HG03575 (cell line): ENCODE data around the gene DLG3.

ENCODE experiments used
- ATAC-seq: cut with Tn5 transposase; IDR thresholded peaks from one replicate; pipeline ENCODE4 v1.9.1; 2021; ENCODE audit not compliant: unreplicated experiment, insufficient number of reproducible peaks, low FRiP score; ENCODE audit errors: extremely low read depth

DLG3 gene

GRCh38 chrX:70434914-70435586 is 9.6 kb upstream of the DLG3 start:
- no peak for ATAC-seq

DNA sequence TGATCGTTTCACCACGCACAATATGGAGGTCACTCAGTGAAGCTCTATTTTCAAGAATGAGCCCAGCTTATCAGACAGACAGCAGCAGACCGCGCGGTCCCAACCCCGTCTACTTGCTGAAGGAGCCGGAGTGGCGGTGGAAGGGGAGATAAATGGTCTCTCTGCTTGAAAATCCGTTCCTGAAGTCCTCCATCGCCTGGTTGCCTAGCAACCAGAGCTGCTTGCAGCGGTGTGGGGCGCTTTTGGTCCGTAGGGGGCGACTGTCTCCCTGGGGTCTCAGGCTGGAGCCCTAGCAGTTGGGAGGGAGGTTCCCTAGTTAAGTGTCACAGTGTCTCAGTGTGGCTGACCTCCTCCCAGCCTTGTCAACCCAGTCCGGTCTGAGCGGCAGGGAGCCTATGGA is 8.3 kb upstream of the DLG3 start:
- ATAC-seq, result no peak

- no peak for ATAC-seq
Measured at GRCh38 chrX:70437011-70437410, 7.6 kb upstream of the DLG3 start.

GRCh38 chrX:70437921-70438665 is 6.5 kb upstream of the DLG3 start:
- no peak for ATAC-seq

DNA sequence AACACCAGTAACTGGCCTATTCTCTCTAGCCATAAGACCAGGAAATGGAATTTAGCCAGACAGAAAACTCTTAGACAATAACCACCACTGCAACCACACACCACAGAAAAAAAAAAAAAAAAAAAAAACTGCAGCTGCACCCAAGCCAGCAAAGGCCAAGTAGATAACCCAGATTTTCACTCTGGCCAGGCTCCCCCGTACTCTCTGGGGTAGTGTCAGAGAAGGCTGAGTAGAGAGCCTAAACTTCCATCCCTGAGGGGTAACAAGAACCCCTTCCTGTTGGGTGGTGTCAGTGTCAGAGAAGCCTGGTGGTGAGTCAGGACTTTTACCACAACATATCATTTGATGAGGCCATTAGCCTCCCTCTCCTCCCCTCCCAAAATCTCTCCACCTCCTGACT is 5.6 kb upstream of the DLG3 start:
- ATAC-seq, result no peak

GRCh38 chrX:70442224-70442623 is 2.4 kb upstream of the DLG3 start:
- no peak for ATAC-seq

DNA sequence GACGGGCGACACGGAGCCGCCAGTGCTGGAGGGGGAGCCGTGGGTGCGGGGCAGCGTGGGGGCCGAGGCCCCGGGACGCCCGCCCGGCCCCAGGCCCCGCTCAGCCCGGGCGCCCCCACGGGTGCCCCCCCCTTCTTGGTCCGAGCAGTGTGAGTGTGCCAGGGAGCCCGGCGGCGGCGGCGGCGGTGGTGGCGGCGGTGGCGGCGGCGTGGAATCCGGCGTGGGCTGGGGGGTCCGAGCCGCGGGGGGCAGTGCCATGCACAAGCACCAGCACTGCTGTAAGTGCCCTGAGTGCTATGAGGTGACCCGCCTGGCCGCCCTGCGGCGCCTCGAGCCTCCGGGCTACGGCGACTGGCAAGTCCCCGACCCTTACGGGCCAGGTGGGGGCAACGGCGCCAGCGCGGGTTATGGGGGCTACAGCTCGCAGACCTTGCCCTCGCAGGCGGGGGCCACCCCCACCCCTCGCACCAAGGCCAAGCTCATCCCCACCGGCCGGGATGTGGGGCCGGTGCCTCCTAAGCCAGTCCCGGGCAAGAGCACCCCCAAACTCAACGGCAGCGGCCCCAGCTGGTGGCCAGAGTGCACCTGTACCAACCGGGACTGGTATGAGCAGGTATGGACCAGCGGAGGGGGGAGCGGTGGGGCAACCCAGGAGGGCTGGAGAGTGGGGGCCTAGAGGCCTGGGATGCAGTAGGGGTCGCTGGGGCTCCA is 466 bp downstream of the DLG3 start:
- ATAC-seq, result no peak

GRCh38 chrX:70445951-70446350 is 1.3 kb downstream of the DLG3 start:
- ATAC-seq, result no peak

DNA sequence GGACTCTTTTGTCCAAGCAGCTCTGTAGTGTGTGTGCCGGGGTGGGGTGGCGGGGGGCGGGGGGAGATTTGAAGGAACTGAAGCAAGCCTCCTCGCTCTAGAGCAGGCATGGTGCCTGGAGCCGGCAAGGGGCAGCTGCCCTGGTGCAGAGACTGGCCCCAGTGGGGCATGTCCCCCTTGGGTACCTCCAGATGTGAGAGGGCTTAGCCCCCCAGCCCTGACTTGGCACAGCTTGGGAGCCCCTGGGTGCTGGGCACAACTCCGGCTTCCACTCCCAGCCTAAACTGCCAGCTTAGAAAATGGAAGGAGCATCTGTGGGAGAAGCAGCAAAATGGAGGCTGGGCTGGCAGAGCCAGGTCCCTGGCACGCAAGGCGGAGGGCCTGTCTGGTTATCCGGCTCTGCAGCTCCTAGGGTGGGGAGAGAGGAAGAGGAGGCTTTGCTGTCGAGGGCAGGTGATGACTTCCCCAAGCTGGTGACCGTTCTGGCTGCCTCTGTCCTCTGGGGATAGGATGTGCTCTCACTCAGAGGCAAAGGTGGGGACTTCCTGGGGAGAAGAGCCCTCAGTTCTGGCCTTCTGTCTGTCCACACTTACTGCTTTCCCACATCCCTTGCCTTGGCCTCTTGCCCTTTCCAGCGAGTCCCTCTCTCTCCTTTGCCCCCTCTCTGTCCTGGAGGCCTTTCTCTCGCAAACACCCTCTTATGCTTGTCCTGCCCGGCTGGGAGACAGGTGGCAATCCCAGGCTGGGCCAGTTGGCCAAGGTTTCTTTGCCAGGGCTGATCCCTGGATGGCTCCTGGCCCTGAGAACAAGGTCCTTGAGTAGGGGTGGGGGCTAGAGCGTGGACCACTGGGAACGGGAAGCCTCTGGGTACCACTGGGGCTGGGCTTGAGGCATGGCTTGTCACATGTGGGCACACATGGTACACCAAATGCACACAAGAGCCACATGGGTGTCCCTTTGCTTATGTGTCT is 2.0 kb downstream of the DLG3 start:
- no peak for ATAC-seq

- no peak for ATAC-seq
Measured at GRCh38 chrX:70449457-70449966, 4.9 kb downstream of the DLG3 start.

DNA sequence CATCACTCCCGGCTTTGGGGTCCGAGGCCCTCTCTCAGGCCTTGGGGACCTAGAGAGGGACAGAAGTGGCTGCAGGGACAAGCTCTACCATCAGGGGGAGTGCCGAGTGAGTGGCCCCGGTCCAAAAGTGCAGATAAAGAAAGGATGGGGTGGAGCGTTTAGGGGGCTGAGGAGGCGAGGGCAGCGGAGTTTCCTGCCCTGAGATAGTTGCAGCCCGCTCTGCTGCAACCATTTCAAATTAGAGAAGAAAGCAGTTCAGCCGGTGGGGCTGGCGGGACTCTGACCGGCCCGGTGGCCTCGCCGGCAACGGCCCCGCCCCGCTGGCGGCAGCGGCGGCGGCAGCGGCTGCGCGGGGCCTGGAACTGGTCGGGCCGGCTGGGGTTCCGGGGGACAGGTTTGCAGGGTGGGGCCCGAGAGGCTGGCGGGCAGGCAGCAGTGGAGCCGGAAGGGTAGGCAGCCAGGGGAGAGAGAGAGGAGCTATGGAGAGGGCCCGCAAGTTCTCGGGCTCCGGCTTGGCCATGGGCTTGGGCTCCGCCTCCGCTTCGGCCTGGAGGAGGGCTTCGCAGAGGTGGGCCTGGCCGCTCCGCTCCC is 7.6 kb downstream of the DLG3 start:
- no peak for ATAC-seq

DNA sequence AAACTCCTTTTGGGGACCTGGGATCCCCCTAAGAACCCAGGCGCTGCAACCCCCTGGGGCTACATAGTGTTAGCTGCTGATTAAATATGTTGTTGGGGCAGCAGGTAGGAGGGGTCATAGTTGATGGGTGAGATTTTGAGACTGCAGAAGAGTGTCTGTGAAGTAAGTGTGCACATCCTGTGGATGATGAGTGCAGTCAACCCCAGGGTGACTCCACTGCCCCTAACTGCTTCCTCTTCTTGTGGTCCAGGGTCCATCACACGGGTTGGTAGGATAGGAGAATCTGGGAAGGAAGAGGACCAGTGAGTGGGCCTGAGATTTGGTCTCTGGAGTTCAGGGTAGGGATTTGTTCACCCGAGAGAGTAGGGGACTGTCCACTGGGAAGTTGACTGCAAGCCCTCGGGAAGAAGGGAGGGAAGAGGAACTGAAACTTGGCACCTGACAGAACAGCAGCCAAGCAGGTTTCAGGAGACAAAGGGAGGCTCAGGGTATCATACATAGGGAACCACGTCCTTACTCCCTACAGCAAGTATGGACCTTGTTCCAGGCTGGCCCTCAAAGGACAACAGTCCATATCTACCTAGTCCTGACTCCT is 8.5 kb downstream of the DLG3 start:
- no peak for ATAC-seq

DNA sequence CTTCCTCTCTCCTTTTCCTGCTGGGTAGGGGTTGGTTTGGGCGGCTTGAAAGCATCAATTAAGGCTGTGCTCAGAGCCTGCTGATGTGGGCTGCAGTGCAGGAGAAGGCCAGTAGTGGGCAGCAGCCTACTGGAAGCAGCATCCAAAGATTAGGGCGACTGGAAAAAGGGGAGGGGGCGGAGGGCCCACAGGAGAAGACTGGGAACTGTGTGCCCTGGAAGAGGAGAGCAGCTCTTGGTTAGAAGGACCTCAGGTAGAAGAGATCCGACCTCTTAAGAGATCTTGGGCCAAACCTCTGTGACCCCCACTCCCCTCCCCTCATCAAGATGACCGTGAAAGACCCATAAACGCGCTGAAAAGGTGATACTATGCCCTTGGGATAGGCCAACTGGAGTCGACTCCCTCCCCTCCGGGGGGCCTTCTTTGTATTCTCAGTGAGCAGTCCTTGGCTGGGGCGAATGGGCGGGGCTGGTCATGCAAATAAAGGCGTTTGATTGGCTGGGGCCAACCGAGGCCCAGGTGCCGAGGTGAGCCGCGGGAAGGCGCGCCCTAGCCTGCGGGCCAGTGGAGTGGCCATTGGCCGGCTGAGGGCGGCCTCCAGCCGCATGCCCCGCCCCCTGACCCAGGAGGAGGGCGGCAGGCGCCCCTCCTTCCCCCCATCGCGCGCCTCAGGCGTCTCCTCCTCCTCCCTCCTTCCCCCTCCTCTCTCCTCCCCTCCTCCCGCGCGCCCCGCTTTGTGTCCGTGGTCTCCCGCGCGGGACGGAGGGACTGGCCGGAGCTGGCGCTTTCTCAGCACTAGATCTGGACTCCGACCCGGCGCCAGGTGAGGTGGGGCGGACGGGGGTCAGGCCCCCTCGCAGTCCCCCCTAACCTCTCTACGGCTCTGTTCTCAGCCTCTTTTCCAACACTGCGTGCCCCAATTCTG is 10.1 kb downstream of the DLG3 start:
- no peak for ATAC-seq

DNA sequence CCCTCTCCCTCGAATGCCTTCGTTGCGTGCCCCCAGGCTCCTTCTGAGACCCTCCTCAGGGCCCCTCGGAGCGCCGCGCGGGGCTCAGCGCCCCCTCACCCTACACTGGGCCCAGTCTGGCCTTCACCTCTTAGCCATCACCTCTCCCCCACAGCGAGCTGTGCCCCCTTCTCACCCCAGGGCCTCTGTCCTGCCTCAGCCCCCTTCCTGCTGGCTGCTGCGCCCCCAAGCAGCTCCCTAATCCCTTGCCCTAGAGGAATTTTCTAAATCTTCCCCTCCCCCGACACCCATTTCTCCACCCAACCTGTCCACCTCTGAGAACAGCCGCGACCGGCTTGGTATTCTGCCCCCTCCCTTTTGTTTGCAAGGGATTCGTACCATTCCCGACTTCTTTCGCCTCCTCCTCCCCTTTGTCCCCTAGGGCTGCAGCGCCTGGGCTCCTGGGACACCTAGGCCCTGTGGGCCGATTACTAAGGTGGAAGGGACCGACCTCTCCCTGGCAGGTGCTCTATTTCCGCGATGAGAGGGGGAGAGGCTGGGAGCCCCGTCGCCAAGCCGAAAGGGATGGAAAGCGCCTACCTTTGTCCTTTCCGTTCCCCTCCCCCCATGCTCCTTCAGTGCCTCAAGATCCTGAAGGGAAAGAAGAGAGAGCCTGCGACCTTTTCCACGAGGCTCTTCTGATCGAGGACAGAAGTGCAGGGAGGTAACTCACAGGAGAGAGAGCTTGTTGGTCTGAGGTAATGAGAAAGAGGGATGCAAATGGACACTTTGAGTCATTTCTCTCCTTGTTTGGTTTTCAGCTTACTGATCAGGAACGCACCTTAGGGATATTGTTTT is 10.9 kb downstream of the DLG3 start:
- peak; percentile 15 for ATAC-seq

DNA sequence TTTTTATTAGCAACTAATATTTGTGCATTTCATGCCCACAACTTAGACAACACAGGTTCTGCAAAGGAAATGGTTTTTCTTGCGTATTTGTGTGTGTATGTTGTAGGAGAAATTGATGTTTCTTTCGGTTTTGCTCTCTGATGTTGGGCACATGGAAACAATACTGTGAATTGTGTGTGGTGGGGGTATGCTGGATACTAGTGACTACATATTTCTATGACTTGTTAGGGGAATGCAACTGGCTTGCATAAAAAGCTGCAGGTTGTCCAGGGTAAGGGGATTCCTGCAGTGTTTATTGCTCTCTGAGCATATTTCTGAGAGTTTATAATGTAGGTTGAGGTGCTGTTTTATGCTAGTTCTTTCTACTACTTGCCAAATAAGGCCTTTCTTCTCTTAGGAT is 11.6 kb downstream of the DLG3 start:
- peak; percentile 32 for ATAC-seq

GRCh38 chrX:70461026-70461425 is 16.4 kb downstream of the DLG3 start:
- ATAC-seq, result no peak
